ELF-1 (cell line): ENCODE measurements around the gene C3.

Experiments used
- DNase-seq: peaks from one replicate; pipeline ENCODE4 v3.0.0-alpha.2; 2016; ENCODE audit warnings: low read depth, low spot score

The C3 gene

DNA sequence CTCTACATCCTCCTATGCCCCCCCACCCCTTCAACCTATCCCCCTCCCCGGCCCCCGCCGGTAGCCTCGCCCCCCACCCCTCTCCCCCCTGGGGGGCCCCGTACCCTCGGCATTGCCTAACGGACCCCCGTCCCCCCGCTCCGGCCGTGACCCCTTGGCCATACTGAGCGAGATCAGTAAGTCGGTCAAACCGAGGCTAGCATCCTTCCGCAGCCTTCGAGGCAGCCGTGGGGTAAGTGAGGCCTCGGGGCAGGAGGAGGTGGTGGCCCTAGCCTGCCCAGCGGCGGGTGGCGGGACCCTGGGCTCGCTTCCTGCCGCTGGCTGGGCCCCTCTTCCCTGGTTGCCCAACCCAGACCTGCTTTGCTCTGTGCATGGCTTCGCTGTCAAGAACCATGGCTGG is 25.5 kb upstream of the C3 start:
- DNase-seq = no peak

DNA sequence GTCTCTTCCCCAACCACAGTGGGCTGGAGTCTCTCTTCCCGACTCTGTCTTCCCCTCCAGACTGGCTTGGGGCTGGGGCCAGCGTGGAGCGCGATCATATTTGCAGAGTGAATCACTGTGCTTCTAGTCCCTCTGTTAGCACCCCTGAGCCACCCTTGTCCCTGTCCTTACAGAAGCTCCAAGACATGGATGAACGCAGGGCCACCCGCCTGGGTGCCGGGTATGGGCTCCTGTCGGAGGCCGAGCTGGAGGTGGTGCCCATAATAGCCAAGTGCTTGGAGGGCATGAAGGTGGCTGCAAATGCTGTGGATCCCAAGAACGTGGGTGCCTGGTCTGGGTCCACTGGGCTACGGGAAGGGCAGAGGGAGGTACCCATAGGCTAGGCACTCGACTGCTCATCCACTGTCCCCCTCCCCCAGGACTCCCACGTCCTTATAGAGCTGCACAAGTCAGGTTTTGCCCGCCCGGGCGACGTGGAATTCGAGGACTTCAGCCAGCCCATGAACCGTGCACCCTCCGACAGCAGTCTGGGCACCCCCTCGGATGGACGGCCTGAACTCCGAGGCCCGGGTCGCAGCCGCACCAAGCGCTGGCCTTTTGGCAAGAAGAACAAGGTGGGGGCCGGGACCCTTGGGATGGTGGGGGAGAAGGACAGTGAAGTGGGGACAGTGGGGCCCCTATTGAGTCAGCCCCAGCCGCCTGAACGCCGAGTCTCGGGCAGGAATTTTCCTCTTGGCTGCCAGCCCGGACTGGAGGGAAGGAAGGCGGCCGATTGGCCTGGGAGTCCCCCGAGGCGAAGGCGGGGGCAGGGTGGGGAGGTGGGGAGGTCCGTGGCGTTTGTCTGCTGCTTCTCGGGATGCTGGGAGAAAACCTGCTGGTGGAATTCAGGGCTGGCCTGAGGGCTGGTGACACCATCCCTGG is 24.2 kb upstream of the C3 start:
- DNase-seq = peak; percentile 75

DNA sequence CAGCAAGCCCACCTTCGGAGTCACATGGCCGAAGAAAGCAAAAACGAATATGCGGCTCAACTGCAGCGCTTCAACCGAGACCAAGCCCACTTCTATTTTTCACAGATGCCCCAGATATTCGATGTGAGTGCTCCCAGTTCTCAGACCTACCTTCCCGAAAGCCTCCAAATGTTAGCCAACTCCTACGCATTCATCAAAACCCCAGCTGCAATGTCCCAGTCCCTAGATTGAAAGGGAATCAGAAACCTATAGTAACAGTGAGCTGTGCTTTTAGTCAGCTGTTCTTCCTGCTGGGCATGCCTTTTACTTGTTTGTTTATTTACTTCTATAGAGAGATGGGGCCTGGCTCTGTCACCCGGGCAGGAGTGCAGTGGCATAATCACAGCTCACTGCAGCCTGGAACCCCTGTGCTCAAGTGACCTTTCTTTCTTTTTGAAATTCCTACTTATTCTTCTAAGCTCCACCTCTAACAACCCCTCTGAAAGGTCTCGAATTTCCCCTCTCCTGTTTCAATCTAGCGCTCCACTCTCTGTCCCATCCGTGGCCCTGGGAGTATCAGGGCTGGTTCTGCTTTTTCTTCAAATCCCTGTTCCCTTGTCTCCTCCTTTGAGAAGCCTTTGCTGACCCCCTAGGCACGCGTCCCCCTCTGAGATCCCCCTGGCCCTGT is 23.4 kb upstream of the C3 start:
- peak; percentile 53 for DNase-seq

DNA sequence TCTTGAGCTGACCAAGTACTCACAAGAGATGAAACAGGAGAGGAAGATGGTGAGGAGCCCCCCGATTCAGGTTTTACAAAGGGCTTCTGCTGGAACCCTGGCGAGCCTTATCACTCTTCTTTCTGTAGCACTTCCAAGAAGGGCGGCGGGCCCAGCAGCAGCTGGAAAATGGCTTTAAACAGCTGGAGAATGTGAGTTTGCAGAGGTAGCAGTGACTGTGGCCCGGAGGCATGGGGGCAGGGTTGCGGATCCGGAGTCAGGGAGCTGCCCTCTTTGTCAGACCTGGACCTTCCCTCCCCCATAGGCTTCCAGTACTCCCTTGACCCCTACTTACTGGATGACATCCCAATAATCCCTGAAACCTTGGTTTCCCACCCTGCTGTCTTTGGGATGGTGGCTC is 22.6 kb upstream of the C3 start:
- peak; percentile 88 for DNase-seq

DNA sequence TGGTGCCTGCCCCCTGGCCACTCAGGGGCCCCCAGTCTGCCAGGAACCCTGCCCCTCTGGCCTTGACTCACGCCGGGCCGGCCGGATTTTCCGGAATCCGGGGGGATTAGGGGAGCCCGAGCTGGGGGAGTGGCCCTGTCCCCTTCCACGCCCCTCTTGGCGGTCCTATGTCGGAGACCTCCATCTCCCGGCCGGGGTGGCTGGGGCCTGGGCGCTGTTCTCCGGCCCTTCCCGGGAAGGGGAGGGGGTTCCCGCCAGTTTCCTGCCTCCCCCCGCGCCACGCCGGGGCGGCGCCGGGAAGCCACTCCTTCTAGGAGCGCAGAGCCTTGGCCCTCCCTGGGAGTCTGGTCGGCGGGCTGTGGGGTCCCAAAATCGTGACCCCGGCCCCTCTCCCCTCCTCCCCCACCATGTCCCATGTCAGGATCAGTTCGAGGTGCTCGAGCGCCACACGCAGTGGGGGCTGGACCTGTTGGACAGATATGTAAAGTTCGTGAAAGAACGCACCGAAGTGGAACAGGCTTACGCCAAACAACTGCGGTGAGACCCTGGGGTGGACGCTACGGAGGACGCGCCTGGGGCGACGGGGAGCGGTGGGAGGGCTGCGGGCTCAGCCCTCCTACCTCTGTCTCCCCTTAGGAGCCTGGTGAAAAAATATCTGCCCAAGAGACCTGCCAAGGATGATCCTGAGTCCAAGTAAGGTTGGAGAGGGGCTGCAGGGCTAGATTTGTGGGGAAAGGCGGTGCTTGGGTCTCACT is 20.3 kb upstream of the C3 start:
- DNase-seq = peak; percentile 67

DNA sequence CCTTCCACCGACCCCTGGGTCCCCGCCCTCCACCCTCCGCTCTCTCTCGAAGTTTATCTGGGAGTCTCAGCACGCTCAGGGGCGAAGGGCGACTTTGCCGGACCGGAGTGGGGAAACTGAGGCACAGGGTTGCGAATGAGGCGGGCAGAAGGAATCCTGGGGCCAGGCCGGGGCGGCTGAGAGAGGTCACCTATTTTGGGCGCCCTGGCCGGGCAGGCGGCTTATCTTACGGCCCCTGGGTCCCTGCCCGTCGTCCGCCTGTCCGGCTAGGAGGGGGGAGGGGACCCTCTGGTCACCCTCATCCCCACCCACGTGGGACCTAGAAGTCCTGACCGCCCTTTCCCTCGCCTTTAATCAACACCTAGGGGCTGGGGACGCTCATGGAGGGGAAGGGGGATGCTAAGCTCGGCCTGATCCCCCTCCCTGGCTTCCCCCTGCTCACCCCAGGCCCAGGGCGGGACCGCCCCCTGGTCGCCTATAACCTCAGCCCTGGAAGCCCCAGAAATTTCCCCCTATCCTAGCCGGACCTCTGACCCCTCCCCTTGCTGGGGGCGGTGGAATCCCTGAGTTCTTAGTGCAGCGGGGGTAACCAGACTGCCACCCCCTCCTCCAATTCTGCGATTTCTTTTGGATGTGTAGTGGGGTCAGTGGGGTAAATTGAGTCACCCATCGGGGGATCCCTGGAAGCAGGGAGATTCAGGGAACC is 19.6 kb upstream of the C3 start:
- peak; percentile 65 for DNase-seq

DNA sequence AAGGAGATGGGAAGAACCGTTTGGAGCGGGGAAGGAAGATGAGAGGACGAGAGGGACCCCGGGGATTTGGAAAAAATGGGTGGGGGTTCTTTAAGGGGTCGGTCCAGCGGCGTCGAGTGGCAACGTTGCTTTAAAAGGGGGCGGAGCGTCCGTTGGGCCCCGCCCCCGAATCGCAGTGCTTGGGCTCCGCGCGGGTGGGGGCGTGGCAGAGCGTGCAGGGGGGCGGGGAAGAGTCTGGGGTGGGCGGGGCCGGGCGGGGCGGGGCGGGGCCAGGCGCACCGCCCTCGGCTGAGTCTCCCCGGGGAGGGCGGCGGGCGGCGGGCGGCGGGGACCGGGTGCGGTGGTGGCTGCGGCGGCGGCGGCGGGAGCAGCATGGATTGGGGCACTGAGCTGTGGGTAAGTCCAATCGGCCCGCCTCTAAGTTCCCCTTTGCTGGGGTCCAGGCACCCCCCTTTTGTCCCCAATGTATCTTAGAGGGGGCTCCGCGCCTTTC is 19.0 kb upstream of the C3 start, which contains the start of gene TRIP10:
TSS of gene TRIP10 (plus strand) at position 291 of the 493 bp plus-strand sequence. CDS start at position 373, 82 bp downstream.
- peak; percentile 69 for DNase-seq

DNA sequence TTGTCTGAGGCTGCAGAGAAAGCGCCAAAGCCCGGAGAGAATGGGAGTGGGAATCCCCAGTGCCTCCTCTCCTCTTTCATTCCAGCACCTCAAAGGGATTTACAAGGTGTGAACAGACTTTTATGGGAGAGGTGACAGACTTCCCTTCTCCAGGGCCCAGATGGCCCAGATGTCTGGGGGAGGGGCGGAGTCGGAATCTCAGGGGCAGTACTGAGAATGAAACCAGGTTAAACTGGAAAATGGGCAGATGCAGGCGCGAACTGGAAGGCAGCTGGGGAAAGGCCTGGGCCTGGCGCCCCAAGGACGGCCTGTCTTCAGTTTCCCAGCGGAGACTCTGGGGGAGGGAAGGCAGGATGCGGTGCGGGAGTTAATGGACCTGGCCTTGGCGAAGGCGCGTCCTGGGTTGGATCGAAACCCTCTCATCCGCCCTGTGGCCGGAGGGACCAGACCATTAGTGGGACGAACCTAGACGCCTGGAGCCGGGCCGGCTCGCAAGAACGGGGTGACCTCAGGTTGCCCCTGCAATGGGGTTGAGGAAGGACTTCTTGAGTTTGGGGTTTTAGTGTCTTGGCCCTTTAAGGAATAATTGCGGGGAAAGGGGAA is 18.4 kb upstream of the C3 start:
- DNase-seq = peak; percentile 93

DNA sequence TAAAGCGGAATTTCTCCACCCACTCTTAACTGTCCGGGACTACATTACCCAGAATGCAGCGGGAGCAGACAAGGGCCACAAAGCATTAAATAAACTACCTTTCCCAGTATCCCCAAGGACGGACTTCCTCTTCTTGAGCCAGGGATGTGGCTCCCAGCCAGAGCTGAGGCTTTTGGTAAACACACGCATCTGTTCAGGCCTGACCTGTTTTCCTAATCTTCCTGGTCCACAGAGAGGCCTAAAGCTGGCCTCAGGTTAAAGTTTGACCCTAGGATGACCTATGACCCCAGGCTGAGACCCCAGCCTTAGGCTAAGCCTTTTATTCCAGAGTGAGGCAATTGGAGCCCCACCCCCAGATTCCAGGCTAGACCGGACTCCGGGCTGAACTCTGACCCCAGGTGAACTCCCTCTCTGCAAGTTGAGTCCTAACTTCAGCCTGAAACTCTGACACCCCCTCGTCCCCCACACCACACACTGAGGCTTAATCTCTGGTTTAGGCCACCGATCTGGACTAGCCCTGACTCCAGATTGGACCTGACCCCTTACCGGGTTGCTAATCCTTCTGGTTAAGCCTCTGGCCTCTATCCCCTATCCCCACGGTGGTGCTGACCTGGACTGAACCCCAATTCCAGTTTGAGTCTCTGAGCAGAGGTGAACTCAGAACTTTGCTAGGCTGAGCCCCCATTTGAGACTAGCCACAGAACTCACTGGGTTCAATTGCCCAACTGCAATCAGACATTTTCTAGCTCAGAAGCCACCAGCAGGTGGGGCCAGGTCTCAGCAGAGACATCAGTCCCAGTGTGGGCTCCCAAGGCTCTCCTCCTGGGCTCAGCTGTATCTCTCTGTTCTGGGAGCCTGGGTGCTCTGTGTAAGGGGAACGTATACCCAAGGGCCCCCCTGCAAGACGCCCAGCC is 17.7 kb upstream of the C3 start:
- DNase-seq = peak; percentile 92

DNA sequence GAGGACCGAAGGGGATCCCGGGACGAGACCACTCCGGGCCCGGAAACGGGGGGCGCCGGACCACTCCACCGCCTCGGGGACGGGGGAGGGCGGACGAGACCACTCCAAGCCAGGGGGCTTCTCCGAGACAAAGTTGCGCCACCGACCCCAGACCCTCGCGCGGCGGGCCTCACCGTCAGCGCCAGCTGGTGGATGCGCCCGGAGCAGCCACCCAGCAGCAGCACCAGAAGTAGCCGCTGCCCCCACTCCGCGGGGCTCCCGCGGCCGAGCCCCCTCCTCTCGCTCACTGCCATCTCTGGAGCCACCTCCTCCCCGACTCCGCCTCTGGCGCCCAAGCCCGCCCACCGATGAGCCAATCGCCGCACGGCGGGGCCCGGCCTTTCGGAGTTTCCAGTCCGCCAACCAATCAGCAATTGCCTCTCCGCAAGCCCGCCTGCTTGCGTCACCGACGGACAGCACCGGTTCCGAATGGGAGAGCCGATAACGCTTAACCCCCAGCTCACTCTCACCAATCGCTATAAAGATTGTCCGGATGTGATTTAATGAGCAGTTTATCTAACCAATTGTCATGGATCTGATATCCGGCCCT is 16.9 kb upstream of the C3 start, which contains the start of gene GPR108:
TSS of gene GPR108 (minus strand) at position 297 of the 589 bp plus-strand sequence. CDS start at position 293, 4 bp downstream.
- peak; percentile 100 for DNase-seq

DNA sequence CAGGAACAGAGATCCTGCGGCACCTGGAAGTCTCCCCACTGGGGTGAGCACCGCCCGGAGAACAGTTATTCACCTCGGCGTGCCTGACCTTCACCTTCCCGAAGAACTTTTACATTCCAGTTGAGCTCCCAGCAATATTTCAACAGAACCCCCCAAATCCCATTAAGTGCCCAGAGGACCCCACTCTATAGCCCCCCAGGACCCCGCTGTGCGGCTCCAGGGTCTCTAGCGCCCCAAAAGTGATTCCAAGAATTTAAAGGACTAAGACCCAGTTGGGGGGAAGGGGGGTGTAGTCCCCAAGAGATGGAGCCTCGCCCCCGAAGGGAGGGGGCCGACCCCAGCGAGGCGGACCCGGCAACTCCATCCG is 16.4 kb upstream of the C3 start:
- DNase-seq = no peak

DNA sequence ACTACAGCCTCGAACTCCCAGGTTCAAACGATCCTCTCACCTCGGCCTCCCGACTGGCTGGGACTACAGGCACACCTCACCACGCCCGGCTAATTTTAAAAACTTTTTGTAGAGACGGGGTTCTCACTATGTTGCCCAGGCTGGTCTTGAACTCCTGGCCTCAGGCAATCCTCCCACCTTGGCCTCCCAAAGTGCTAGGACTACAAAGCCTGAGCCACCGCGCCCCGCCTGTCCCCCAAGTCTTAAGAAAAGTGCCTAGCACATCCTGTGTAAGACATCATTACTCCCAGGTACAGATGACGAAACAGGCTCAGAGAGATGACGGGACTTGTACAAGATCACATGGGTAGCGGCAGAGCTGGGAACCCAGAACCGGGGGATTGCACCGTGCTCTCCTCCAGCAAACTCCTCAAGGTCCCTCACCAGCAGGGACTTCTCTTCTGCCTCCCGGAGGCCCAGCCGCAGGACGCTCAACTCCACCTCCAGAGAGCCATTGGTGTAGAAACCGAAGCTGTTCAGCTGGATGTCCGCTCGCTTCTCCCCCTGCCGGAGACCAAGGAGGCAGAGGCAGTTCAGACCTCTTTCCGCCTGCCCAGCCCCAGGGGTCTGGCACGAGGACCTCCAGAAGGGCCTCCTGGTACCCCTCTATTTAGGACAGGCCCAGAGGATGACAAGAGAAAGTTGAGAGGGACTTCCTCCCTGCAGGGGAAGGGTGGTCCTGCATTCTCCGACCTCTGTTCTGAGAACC is 15.9 kb upstream of the C3 start:
- peak; percentile 90 for DNase-seq

DNA sequence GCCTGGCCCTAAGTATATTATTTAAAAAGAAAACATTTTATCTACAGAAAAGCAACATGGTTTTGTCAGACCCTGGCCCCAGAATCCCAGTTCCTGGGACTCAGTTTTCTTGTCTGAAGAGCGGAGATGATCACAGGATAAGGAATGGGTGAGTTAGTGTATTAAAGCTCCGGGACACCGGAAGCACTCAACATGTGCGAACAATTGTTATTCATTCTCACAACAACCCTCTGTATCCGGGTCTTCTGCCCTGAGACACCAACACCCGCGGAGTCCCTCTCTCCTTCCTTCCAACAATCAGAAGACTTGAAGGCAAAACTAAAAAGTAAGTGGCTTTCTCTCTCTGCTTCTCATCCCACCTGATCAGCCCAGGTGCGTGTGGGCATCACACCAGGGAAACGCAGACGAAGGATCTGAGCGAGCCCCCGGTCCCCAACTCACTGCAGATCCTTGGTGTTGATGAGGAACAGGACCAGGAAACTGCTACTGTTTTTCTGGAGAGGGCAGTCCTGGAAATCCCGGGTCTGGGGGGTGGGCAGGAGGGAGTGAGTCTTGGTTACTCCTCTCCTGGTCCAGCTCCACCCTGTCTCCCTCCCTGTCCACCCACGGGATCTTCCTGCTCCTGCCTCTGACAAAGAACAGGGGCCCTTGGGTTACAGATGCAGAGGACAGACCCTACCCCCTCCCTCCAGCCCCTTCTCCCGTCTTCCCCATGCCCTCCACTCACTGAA is 14.9 kb upstream of the C3 start:
- DNase-seq = peak; percentile 44

DNA sequence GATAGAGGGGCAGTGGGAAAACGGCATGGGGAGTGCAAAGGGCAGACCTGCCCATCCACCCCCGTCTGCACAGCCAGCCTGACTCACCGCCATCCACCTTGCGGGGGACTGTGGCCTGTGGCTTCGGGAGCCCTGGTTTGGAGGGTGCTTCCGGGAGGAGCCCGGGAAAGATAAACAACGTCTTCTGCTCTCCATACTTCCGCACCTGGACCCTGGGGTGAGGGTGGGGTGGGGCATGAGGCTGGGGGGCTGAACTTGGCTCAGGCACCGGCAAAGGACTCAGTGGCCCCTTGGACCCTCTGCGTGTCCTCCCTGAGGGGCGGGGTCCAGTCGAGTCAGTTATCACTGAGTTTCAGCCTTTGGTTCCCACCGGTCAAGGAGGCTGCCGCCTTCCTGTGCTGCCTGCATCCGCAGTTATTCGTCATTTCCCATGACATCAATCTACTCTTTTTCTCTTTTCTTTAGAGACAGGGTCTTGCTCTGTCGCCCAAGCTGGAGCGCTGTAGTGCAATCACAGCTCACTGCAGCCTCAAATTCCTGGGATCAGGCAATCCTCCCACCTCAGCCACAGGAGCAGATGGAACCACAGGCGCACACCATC is 13.7 kb upstream of the C3 start:
- DNase-seq = no peak

DNA sequence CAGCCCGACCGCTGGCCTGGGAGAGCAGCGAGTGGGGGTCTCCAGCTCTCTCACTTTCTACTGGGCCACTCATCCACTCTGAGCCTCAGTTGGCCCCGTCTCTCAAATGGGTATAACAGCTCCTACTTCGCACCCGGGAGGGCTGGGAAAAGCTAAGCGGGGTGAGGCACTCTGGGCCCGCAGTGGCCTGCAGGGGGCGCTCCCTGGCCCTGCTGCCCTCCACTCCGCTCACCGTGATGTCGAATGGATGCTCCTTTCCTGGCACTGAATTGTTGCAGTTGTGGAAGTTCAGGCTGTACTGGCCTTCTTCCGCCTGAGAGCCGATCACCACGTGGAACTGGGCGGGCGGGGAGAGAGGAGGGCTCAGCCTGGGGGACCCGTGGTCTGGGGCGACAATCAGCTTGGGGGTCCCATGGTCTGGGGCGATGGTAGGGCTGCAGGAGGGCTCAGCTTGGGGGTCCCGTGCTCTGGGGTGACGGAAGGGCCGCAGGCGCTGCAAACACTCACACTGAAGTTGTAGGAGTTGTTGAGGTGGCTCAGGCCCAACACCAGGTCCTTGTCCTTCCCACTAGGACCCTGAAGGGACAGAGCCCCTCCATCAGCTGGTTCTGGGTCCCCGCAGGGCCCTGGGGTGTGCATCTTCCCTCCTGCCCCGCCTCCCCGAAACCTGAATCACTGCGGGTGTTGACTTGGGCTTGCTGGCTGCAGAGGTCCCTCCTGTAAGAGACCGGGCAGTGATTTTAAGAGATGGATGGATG is 13.1 kb upstream of the C3 start:
- peak; percentile 41 for DNase-seq

DNA sequence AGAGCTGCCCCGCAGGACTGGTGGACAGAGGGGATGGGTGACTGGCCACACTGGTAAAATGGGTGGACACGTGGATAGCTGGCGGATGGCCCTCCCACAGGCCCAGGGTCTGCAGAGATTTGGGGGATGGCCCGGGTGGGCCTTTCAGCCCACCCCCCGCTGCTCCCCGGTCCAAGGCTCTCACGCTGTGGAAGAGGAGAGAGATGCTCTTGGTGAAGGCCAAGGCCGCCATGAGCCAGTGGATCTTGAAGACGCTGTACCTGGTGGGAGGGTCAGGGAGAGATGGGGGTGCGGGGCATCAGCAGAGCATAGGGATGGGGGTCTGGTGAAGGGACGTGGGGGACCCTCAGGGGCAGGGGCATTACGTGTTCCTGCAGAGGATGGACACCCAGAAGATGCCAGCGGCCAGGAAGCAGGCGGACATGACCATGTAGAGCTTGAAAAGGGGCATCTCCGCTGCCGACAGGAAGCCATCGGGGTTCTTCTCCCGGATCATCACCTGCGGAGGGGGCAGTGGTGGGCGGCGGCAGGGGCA is 12.4 kb upstream of the C3 start:
- no peak for DNase-seq

DNA sequence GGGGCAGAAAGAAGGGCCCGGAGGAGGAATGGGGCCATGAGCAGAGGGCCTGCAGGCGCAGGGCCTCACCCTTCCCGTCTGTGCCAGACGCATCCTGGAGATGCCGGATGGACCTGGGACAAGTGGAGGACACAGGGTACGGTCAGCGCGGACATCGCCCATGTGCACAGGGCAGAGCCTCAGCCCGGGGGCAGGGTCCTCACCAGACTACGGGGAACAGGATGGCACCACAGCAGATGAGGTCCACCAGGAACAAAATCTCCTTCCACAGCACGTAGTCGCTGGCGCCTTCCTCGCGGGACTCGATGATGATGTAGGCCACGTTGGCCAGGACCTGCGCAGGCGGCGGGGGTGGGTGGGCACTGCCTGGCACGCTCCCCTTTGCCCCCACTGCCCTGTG is 11.4 kb upstream of the C3 start:
- DNase-seq = no peak
